Skeletal muscle satellite cell (primary cell): ENCODE data around the gene CEACAM6. TPM values are rescaled to one million over a fixed set of nuclear protein-coding genes. Genes with fewer than 3 reads are reported as not detected.
"Not testable (repeated sequence)": the region's sequence is repeated elsewhere in the genome, so short reads cannot be mapped to it uniquely, and the experiment has no call there.

Experiments used
- H3K27me3 ChIP-seq: 2 replicates; pipeline ENCODE4 v1.7.0; 2013; ENCODE audit warnings: low read length; ENCODE audit not compliant: control insufficient read depth, insufficient read depth
- H3K36me3 ChIP-seq: 2 replicates; pipeline ENCODE4 v1.7.0; 2013; ENCODE audit warnings: mild to moderate bottlenecking, control low read depth, low read length; ENCODE audit not compliant: insufficient read depth
- H3K4me1 ChIP-seq: 2 replicates; pipeline ENCODE4 v1.7.0; 2013; ENCODE audit warnings: low read length; ENCODE audit not compliant: control insufficient read depth, insufficient read depth
- H3K4me2 ChIP-seq: 2 replicates; pipeline ENCODE4 v1.7.0; 2013; ENCODE audit warnings: mild to moderate bottlenecking, low read length
- H3K4me3 ChIP-seq: 2 replicates; pipeline ENCODE4 v1.7.0; 2013; ENCODE audit warnings: low read length
- H3K9ac ChIP-seq: 2 replicates; pipeline ENCODE4 v1.7.0; 2013; ENCODE audit warnings: mild to moderate bottlenecking, low read depth, low read length, moderate library complexity
- H3K9me3 ChIP-seq: replicated peaks from 2 replicates; pipeline ENCODE4 v1.7.0; 2013; ENCODE audit warnings: mild to moderate bottlenecking, control low read depth, low read length
- total RNA-seq: library from RNA; depleted of rRNA; stranded (reverse); fragments of >200 nt; gene quantifications from 2 replicates; pipeline ENCODE4 v1.2.3, GENCODE V29; 2012; rRNA removed

Gene CEACAM6
- total RNA-seq = not detected in 2 replicates

DNA sequence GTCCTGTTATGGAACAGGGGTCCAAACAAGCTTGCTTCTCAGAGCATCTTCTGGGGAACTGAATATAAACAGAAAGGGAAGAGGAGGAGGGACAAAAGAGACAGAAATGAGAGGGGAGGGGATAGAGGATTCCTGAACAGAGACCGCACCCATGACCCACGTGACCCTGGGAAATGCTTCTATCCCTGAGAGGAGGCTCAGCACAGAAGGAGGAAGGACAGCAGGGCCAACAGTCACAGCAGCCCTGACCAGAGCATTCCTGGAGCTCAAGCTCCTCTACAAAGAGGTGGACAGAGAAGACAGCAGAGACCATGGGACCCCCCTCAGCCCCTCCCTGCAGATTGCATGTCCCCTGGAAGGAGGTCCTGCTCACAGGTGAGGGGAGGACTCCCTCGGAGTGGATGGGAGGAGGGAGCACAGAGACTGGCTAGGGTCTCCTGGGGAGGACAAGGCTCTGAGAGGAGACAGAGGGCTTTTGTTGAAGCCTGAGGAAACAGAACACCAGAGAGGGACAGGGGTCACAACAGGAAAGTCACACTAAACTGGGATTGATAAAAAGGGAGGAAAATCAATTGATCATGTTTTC, at the start of gene CEACAM6:
Gene CEACAM6, plus strand, starts transcription at position 203 of the 586 bp plus-strand sequence. Its CDS starts 109 bp downstream, at position 312.
- H3K9ac ChIP-seq = no peak within 1 kb of the TSS

DNA sequence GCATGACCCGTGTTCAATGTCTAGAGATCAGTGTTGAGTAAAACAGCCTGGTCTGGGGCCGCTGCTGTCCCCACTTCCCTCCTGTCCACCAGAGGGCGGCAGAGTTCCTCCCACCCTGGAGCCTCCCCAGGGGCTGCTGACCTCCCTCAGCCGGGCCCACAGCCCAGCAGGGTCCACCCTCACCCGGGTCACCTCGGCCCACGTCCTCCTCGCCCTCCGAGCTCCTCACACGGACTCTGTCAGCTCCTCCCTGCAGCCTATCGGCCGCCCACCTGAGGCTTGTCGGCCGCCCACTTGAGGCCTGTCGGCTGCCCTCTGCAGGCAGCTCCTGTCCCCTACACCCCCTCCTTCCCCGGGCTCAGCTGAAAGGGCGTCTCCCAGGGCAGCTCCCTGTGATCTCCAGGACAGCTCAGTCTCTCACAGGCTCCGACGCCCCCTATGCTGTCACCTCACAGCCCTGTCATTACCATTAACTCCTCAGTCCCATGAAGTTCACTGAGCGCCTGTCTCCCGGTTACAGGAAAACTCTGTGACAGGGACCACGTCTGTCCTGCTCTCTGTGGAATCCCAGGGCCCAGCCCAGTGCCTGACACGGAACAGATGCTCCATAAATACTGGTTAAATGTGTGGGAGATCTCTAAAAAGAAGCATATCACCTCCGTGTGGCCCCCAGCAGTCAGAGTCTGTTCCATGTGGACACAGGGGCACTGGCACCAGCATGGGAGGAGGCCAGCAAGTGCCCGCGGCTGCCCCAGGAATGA, 48.4 kb upstream of the CEACAM6 start:
- Histone ChIP-seq H3K4me3 (no peak overlapping the region), H3K36me3 (no peaks in the 10 kb centered on the region), H3K27me3 (no peaks in the 10 kb centered on the region), H3K9ac (no peak overlapping the region), H3K4me1 (no peaks in the 10 kb centered on the region), H3K4me2 (no peak overlapping the region), H3K9me3 (no peaks in the 10 kb centered on the region)

More for the DNA sequence above, at the start of gene CEACAM6:
- Histone ChIP-seq H3K4me1 (no peaks in the 10 kb centered on the region), H3K4me2 (no peak within 1 kb of the TSS), H3K36me3 (no peaks in the 10 kb centered on the region), H3K4me3 (no peak within 1 kb of the TSS), H3K27me3 (peaks cover 21% of the 10 kb centered on the region), H3K9me3 (no peaks in the 10 kb centered on the region)

DNA sequence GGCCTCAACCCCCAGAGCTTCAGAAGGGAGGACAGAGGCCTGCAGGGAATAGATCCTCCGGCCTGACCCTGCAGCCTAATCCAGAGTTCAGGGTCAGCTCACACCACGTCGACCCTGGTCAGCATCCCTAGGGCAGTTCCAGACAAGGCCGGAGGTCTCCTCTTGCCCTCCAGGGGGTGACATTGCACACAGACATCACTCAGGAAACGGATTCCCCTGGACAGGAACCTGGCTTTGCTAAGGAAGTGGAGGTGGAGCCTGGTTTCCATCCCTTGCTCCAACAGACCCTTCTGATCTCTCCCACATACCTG, 47.9 kb upstream of the CEACAM6 start:
- Histone ChIP-seq H3K4me1 (no peaks in the 10 kb centered on the region), H3K27me3 (no peaks in the 10 kb centered on the region), H3K9ac (no peak overlapping the region), H3K9me3 (no peaks in the 10 kb centered on the region), H3K4me3 (no peak overlapping the region), H3K4me2 (no peak overlapping the region), H3K36me3 (no peaks in the 10 kb centered on the region)

DNA sequence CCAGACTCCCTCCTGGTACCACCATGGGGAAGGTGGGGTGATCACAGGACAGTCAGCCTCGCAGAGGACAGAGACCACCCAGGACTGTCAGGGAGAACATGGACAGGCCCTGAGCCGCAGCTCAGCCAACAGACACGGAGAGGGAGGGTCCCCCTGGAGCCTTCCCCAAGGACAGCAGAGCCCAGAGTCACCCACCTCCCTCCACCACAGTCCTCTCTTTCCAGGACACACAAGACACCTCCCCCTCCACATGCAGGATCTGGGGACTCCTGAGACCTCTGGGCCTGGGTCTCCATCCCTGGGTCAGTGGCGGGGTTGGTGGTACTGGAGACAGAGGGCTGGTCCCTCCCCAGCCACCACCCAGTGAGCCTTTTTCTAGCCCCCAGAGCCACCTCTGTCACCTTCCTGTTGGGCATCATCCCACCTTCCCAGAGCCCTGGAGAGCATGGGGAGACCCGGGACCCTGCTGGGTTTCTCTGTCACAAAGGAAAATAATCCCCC, 47.4 kb upstream of the CEACAM6 start:
- H3K4me1 ChIP-seq = no peaks in the 10 kb centered on the region
- H3K4me2 ChIP-seq = no peak overlapping the region
- no peaks in the 10 kb centered on the region for H3K27me3 ChIP-seq
- no peaks in the 10 kb centered on the region for H3K36me3 ChIP-seq
- no peak overlapping the region for H3K9ac ChIP-seq
- no peaks in the 10 kb centered on the region for H3K9me3 ChIP-seq
- no peak overlapping the region for H3K4me3 ChIP-seq

DNA sequence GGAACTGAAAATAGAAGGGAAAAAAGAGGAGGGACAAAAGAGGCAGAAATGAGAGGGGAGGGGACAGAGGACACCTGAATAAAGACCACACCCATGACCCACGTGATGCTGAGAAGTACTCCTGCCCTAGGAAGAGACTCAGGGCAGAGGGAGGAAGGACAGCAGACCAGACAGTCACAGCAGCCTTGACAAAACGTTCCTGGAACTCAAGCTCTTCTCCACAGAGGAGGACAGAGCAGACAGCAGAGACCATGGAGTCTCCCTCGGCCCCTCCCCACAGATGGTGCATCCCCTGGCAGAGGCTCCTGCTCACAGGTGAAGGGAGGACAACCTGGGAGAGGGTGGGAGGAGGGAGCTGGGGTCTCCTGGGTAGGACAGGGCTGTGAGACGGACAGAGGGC, 46.8 kb upstream of the CEACAM6 start, which contains the start of gene CEACAM5:
Gene CEACAM5, plus strand, starts transcription at position 146 of the 400 bp plus-strand sequence. Its CDS starts 106 bp downstream, at position 252.
- Histone ChIP-seq H3K4me3 (no peak within 1 kb of the TSS), H3K4me2 (no peak within 1 kb of the TSS), H3K27me3 (no peaks in the 10 kb centered on the region), H3K9me3 (no peaks in the 10 kb centered on the region), H3K4me1 (no peaks in the 10 kb centered on the region), H3K9ac (no peak within 1 kb of the TSS), H3K36me3 (no peaks in the 10 kb centered on the region)

DNA sequence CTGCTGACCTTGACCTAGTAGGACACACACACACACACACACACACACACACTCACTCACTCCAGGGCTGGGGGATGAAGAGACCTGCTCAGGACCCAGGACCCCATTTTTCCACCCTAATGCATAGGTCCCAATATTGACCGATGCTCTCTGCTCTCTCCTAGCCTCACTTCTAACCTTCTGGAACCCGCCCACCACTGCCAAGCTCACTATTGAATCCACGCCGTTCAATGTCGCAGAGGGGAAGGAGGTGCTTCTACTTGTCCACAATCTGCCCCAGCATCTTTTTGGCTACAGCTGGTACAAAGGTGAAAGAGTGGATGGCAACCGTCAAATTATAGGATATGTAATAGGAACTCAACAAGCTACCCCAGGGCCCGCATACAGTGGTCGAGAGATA, 45.8 kb upstream of the CEACAM6 start:
- H3K9ac ChIP-seq, H3K4me2 ChIP-seq, H3K9me3 ChIP-seq, H3K4me1 ChIP-seq, H3K36me3 ChIP-seq, H3K4me3 ChIP-seq, H3K27me3 ChIP-seq: not testable (repeated sequence)

DNA sequence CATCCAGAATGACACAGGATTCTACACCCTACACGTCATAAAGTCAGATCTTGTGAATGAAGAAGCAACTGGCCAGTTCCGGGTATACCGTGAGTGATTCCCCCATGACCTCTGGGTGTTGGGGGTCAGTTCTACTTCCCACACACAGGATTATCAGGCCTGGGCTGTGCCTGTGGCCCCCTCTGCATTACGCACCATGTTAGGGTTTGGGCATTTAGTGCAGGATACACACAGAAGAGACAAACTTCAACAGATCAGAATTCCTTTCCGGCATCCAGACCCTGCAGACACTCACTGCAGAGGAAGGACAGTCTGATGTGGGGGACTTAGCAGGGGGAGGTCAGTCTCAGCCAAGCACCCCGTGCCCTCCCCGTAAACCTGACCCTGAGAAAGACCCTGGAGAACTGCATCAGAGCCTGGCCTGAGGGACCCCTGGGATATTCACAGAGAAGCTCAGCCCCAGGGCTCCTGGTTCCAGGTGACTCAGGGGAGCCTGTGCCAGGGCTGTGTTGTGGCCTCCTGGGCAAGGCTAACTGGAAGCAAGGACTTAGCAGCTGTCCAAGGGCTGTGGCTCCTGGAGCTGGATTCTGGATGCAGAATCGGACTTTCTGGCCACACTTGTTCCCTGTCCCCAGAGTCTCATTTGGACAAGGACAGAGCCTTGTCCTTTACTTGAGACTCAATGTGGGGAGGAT, 45.2 kb upstream of the CEACAM6 start:
- Histone ChIP-seq H3K27me3 (no peaks in the 10 kb centered on the region), H3K4me2 (no peak overlapping the region), H3K9me3 (no peaks in the 10 kb centered on the region), H3K9ac (no peak overlapping the region), H3K36me3 (no peaks in the 10 kb centered on the region), H3K4me3 (no peak overlapping the region), H3K4me1 (no peaks in the 10 kb centered on the region)

DNA sequence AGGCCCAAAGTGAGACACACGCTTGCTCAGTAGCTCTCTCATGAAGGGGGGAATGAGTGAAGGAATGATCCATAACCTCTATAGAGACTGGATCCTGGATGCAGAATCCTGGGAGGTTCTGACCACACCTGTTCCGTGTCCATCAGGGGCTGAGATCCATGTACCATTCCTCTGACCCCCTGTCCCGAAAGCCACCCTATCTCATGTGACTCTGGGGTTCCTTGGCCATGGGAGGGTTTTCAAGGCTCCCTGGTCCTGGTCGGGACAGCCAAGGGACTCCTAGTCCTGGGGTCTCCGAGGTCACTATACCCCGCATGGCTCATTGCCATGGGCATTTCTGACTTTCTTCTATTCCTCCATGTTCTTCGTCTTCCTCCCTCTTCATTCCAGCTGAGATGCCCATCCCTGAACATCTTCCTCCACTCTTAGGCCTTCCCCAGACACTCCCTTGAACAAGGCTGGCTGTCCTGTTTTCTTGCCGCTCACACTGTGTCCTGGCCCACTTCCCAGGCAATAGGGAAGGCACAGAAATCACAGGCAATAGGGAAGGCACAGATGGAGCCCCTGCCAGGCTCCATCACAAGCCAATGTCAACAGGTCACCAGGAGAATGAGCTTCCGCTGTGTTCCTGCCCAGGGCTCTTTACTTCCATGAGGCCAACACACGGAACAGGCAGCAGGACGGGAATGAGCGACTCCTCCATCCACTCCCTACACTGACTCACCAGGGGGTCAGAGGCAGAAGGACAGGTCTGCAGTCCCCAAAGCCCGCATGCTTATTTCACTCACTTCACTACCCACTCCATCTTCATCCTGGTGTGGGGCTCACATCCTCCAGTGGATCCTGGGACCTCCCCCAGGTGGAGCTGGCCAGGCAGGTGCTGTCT, 43.7 kb upstream of the CEACAM6 start:
- Histone ChIP-seq H3K4me2 (no peak overlapping the region), H3K4me3 (no peak overlapping the region), H3K4me1 (no peaks in the 10 kb centered on the region), H3K9ac (no peak overlapping the region), H3K27me3 (no peaks in the 10 kb centered on the region), H3K9me3 (no peaks in the 10 kb centered on the region), H3K36me3 (no peaks in the 10 kb centered on the region)

DNA sequence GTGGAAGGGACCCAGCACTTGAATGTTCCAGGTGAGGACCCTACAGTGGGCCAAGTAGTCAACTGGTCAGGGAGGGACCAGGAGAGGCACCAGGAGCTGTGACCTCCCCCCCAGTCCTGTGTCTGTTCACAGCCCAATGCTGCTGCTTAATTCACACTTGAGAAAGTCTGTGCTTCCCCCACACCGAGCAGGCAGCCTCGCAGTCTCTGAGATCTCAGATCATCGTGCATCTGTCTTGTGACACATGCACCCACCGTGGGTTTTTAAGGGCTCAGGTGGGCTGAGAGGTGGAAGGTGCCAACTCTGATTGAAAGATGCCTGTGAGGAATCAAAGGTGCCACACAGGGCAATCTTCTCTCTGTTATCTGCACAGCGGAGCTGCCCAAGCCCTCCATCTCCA, 40.7 kb upstream of the CEACAM6 start:
- H3K9me3 ChIP-seq = no peaks in the 10 kb centered on the region

DNA sequence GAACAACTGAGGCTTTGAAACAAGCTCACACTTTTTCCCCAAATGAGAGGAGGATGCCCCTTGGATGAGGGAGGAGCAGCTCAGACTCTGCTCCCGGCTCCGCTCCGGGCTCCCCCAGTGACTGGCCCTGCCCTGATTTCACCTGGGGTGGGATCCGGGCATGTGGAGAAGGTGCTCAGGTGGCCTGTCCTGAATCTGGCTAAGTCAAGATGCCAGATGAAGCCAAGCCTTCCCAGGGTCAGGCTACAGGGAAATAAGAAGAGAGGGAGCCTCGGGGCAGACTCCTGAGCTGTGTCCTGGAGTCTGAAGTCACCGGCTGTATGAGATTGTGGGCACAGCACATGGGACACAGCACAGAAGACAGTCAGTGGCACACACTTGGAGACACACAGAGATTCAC, 36.6 kb upstream of the CEACAM6 start:
- Histone ChIP-seq H3K36me3 (no peaks in the 10 kb centered on the region), H3K4me3 (no peak overlapping the region), H3K27me3 (peaks cover 5% of the 10 kb centered on the region), H3K4me2 (no peak overlapping the region), H3K9ac (no peak overlapping the region), H3K9me3 (no peaks in the 10 kb centered on the region), H3K4me1 (no peaks in the 10 kb centered on the region)

More for the DNA sequence above, 40.7 kb upstream of the CEACAM6 start:
- Histone ChIP-seq H3K9ac (no peak overlapping the region), H3K36me3 (no peaks in the 10 kb centered on the region), H3K4me1 (no peaks in the 10 kb centered on the region), H3K27me3 (peaks cover 5% of the 10 kb centered on the region), H3K4me3 (no peak overlapping the region), H3K4me2 (no peak overlapping the region)

DNA sequence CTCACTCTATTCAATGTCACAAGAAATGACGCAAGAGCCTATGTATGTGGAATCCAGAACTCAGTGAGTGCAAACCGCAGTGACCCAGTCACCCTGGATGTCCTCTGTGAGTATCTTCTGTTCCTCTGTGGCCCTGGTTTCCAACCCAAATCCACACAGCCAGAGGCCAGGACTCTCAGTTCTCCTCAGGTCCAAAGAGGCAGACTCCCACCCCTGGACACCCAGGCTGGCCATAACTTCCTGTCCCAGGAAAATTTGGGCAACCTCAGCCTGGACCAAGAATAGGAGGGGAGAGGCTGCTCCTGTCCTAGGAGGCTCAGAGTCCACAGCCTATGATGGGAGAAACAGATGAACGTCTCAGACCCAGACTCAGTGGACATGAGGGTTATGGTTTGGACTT, 35.2 kb upstream of the CEACAM6 start:
- Histone ChIP-seq H3K9me3 (no peaks in the 10 kb centered on the region), H3K27me3 (peaks cover 5% of the 10 kb centered on the region), H3K36me3 (no peaks in the 10 kb centered on the region), H3K4me2 (no peak overlapping the region), H3K4me1 (no peaks in the 10 kb centered on the region), H3K4me3 (no peak overlapping the region), H3K9ac (no peak overlapping the region)
